GM12875 (cell line): ENCODE measurements around the gene ALDH2.

Source experiments
- H3K4me3 ChIP-seq: one replicate; pipeline ENCODE4 v1.5.1; 2011; ENCODE audit warnings: low read depth, low read length, control low read depth
- CTCF ChIP-seq: IDR thresholded peaks from 2 replicates; pipeline ENCODE4 v1.5.1; 2011; ENCODE audit warnings: low read depth, mild to moderate bottlenecking, control low read depth, inconsistent platforms, low read length, moderate library complexity, borderline replicate concordance; ENCODE audit not compliant: insufficient read depth

Gene ALDH2

DNA sequence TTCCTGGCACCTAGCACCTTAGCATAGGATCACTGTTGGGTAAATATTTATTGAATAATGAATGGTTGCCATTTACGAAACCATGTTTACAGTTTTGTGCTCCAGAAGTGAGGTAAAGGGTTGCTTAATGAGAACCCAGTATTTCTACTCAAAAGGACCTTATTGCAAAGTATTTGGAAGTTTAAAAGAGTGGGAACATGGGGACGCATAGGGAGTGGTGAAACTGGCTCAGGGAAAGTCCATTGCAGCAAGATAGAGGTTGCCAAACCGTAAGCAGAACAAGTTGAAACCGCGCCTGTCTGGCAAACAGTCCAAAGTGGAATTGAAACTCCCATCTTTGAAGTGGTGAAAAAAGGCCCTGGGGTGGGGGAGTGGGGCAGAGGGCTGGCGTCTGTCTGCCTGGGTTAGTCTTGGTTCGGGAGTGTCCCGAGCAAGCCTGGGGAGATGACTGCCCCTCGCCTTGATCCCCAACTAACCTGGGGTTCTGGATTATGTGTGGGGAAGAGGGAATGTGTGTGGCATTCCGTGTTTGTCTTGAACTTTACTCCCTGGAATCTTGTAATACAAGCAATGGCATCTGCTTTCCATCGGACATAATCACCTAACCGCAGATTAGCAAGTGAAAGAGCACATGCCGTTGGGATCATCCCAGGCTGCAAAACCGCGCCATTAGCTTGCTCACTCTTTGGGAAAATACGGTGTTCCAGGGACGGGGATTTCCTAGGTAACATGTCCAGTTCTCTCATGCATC lies 7.2 kb downstream of the ALDH2 start:
- no peak for TF ChIP-seq CTCF
- H3K4me3 ChIP-seq = no peak overlapping the region

DNA sequence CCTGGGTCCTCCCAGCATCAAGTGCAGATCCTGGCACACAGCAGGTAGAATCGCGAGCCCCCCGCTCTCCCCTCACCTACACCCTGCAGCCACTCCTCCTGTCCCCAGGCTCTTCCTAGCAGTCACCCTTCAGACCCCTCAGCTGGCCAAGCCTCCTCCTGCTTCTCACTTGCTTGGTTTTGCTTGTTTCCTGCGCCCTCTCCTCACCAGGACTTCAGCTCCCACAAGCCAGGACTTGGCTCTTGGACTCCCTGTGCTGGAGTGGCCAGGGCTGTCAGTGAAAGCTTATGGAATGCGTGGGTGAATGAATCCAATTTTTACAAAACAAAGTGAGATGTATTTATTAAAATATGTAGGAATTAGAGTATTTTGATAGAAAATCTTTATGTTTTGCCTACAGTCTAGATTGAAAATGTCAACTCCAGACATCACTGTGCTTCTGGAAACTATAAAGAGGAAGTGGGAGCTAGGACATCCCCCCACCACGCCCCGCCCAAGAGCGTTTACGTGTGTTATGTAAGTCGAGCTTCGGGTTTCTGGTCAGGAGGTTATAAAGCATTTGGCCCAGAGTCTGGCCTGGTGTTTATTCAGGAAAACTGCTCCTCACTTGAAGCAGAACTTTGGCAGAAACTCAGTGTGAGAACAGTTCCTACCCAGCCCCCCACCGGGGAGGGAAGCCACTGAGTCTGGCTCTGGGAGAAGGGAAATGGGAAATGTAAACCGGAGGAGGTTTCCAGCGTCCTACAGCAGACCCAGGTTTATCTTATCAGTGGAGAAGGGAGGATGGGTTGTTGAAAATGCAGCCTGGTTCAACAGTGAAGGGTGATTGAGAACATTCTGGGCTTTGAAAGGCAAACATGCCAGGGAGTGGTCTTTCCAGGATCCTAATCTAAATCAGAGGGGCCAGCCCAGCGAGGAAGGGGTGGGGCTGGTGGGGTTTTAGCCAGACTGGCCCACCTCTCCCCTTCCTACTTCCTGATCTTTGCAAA lies 8.8 kb downstream of the ALDH2 start:
- TF ChIP-seq CTCF = no peak
- H3K4me3 ChIP-seq = peak overlapping the region; percentile 26

DNA sequence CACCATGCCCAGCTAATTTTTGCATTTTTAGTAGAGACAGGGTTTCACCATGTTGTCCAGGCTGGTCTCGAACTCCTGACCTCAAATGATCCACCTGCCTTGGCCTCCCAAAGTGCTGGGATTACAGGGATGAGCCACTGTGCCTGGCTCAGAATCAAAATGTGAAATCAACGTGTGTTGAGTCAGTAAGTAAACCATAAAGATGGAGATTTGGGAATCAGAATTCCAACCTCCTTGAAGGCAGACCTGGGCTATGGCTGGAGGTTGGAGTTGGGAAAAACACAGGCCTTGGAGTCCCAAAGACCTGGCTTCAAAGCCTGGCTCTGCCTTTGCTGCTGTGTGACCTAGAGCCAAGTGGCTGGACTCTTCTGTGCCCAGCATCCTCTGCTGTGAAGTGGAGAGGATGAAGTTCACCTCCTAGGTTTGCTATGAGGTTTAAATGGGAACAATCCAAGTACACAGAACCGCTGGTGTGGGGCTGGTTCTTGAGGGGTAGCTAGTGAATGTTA lies 10.2 kb downstream of the ALDH2 start:
- no peak for TF ChIP-seq CTCF

DNA sequence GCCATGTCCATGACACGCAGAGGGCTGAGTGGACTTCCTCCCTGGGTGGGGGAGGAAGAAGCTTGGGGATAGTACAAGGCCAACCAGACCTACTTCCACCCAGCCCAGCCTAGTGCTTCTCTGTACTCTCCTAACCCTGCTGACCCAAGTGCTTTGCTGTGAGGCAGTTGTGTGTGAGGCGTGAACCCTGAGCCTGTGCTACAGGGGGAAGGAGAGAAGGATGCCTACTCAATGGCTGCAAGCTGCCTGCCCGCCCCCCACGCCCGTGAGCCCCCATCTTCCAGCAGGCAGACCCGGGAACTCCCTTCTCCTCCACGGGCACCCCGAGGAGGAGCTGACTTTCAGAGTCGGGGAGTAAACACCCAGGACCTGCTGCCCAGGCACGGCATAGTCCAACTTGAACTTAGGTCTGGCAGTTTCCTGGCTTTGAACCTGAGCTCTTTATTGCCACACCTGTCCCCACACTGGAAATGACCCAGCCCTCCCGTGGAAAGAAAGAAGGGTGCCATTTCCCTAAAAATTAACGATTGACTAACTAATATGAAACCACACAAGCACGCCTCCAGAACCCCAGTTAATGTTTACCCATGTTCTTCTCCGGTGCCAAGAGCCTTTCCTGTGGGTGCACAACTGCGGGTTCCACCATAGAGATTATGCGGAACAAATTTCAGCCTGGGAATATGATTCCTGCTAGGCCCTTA lies 10.8 kb downstream of the ALDH2 start:
- no peak overlapping the region for H3K4me3 ChIP-seq
- no peak for TF ChIP-seq CTCF

More for the DNA sequence above, 10.2 kb downstream of the ALDH2 start:
- no peak overlapping the region for H3K4me3 ChIP-seq

DNA sequence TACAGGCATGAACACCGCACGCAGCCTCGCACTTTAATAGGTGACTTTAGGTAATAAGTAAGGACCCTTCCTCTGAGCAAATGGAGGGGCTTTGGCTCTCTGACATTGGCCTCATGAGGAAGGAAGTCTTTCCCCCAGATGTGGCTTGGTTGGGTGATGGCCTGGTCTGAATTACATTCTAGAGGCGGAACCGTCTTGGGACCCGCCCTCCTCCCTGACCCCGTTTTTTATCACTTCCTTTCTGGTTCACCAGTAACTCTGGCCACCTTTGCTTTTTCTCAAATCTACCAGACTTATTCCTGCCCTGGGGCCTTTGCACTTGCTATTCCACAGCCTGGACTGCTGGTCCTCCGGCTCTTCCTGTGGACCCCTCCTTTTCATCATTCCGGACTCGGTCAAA lies 13.4 kb downstream of the ALDH2 start:
- no peak overlapping the region for H3K4me3 ChIP-seq
- TF ChIP-seq CTCF = no peak

DNA sequence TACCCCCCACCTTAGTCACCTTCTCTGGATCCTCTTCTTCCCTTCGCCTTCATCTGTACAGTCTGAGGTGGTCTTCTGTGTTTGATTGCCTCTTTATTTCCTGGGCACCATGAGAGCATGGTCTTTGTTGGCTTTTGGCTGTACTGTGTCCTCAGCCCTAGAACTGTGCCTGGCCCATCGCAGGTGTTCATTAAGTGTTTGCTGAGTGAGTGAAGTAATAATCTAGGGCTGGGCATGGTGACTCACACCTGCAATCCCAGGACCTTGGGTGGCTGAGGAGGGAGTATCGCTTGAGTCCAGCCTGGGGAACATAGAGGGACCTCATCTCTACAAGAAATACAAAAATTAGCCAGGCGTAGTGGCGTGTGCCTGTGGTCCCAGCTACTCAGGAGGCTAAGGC lies 13.9 kb downstream of the ALDH2 start:
- no peak for TF ChIP-seq CTCF

More for the DNA sequence above, 13.9 kb downstream of the ALDH2 start:
- H3K4me3 ChIP-seq = no peak overlapping the region
